K562 (cell line): ENCODE results near the gene PDHX. TPM values are rescaled to one million over a fixed set of nuclear protein-coding genes. Genes with fewer than 3 reads are reported as not detected.

ENCODE experiments used
- ATAC-seq: fragments of 200-7000 bp; cut with Tn5 transposase; 3 replicates; pipeline ENCODE4 v1.9.1; 2020; ENCODE audit warnings: moderate library complexity
- BruUV-seq: library from RNA; stranded (reverse); fragments of 400-500 nt; replicated peaks from 2 replicates; lab custom pipeline; 2021; lab: Mats Ljungman, UMichigan
- CTCF ChIA-PET: fragments of 300-600 bp; formaldehyde crosslinking; extraction: SDS; loops from one replicate; lab custom pipeline; 2021; ENCODE audit warnings: low intra/inter-chr PET ratio; lab: Yijun Ruan, JAX
- POLR2A ChIA-PET: fragments of 300-600, 350-650 bp; sonication (Branson Sonifier 250); formaldehyde crosslinking; extraction: SDS; loops from one replicate; lab custom pipeline; 2021; ENCODE audit warnings: antibody characterized with exemption, inconsistent platforms; lab: Yijun Ruan, JAX
- DNase-seq, 4 experiments: peaks; one replicate each; pipeline versions ENCODE4 v3.0.0 to v3.0.0-alpha.2; 2011 to 2018; ENCODE audit warnings: low spot score in 3 of 4, mixed read lengths in 3 of 4; ENCODE audit errors: extremely low read depth in 1 of 4
- FAIRE-seq: peaks from 2 replicates; lab custom pipeline; 2011; peaks lifted over from hg19 to GRCh38; lab: Jason Lieb, UNC
- H2AFZ ChIP-seq: 2 replicates; pipeline ENCODE4 v1.6.0; 2011; ENCODE audit warnings: low read depth, low read length, control low read depth, inconsistent platforms
- H3K27ac ChIP-seq: fragments of 200-600 bp; 3 replicates; pipeline ENCODE4 v1.8.0; 2011; ENCODE audit warnings: low read depth, mild to moderate bottlenecking, control low read depth, inconsistent platforms, low read length, moderate library complexity, mixed read lengths; ENCODE audit errors: extremely low read depth
- H3K27me3 ChIP-seq, 2 experiments: fragments of 300-600 bp in 1 of 2; 2 replicates in 1 of 2; 3 replicates in 1 of 2; pipeline versions ENCODE4 v1.6.0 to v1.8.0; 2011; ENCODE audit warnings: inconsistent platforms in 2 of 2, low read length in 2 of 2, mild to moderate bottlenecking in 1 of 2, mixed read lengths in 1 of 2, moderate library complexity in 1 of 2; ENCODE audit not compliant: control insufficient read depth in 2 of 2, insufficient read depth in 2 of 2
- H3K36me3 ChIP-seq: fragments of 300-600 bp; 3 replicates; pipeline ENCODE4 v1.8.0; 2011; ENCODE audit warnings: mild to moderate bottlenecking, low read length, inconsistent platforms; ENCODE audit not compliant: control insufficient read depth, insufficient read depth
- H3K4me1 ChIP-seq, 2 experiments: fragments of 200-600 bp in 1 of 2; replicated peaks in 1 of 2; 2 replicates in 1 of 2; 3 replicates in 1 of 2; pipeline versions ENCODE4 v1.5.1 to v1.8.0; 2011; ENCODE audit warnings: inconsistent platforms in 2 of 2, low read length in 2 of 2, mild to moderate bottlenecking in 1 of 2, mixed read lengths in 1 of 2, moderate library complexity in 1 of 2; ENCODE audit not compliant: control insufficient read depth in 2 of 2, insufficient read depth in 2 of 2
- H3K4me2 ChIP-seq: 2 replicates; pipeline ENCODE4 v1.6.1; 2011; ENCODE audit warnings: low read length, control low read depth, inconsistent platforms, mixed read lengths; ENCODE audit not compliant: insufficient read depth
- H3K4me3 ChIP-seq: fragments of 200-600 bp; sonication (generic), shearing (Covaris generic); 2 replicates; pipeline ENCODE4 v1.5.1; 2016; ENCODE audit warnings: control low read depth, inconsistent platforms
- H3K79me2 ChIP-seq: fragments of 200-600 bp; 3 replicates; pipeline ENCODE4 v1.8.0; 2011; ENCODE audit warnings: low read length, inconsistent platforms; ENCODE audit not compliant: control insufficient read depth, insufficient read depth
- H3K9ac ChIP-seq, 2 experiments: 2 replicates each; pipeline versions ENCODE4 v1.6.0 to v1.6.1; 2011; ENCODE audit warnings: low read depth in 2 of 2, low read length in 2 of 2, control low read depth in 1 of 2, inconsistent platforms in 1 of 2, mild to moderate bottlenecking in 1 of 2, mixed read lengths in 1 of 2; ENCODE audit not compliant: insufficient read depth in 1 of 2
- H3K9me1 ChIP-seq: one replicate; pipeline ENCODE4 v1.6.0; 2011; ENCODE audit warnings: inconsistent platforms, mild to moderate bottlenecking, low read length, moderate library complexity; ENCODE audit not compliant: control insufficient read depth, insufficient read depth
- H3K9me3 ChIP-seq: replicated peaks from 2 replicates; pipeline ENCODE4 v1.5.1; 2011; ENCODE audit warnings: low read depth, low read length, inconsistent platforms; ENCODE audit not compliant: control insufficient read depth, insufficient read depth
- H4K20me1 ChIP-seq: replicated peaks from 2 replicates; pipeline ENCODE4 v1.6.1; 2011; ENCODE audit warnings: low read length, inconsistent platforms, mixed read lengths; ENCODE audit not compliant: control insufficient read depth, insufficient read depth
- ELF2 ChIP-seq: fragments of 250-450 bp; sonication (Bioruptor Pico); IDR thresholded peaks from 2 replicates; pipeline ENCODE4 v1.5.0; 2021; ENCODE audit warnings: mild to moderate bottlenecking
- GABPB2 ChIP-seq: fragments of 250-450 bp; sonication (Bioruptor Pico); conservative IDR thresholded peaks from 2 replicates; pipeline ENCODE4 v1.5.1; 2021; ENCODE audit warnings: mild to moderate bottlenecking
- ILK ChIP-seq: fragments of 450-650 bp; IDR thresholded peaks from 2 replicates; pipeline ENCODE4 v1.6.1; 2016; ENCODE audit warnings: missing genetic modification characterization, low read depth, mild to moderate bottlenecking, missing compliant biosample characterization, moderate library complexity, borderline replicate concordance
- PCBP1 ChIP-seq: fragments of 200-400 bp; formaldehyde crosslinking; IDR thresholded peaks from 2 replicates; pipeline ENCODE4 v1.6.1; 2018; ENCODE audit warnings: mild to moderate bottlenecking, low read depth, low read length; ENCODE audit not compliant: poor library complexity, severe bottlenecking
- TAF15 ChIP-seq: fragments of 200-400 bp; formaldehyde crosslinking; IDR thresholded peaks from 2 replicates; pipeline ENCODE4 v1.6.1; 2017; ENCODE audit warnings: mild to moderate bottlenecking, low read depth, low read length, moderate library complexity
- U2AF2 ChIP-seq: fragments of 200-400 bp; formaldehyde crosslinking; optimal IDR thresholded peaks from 2 replicates; pipeline ENCODE3; 2017; ENCODE audit warnings: low read depth, mild to moderate bottlenecking, low read length
- ZBTB5 ChIP-seq: fragments of 450-650 bp; IDR thresholded peaks from 2 replicates; pipeline ENCODE4 v1.6.1; 2017; ENCODE audit warnings: antibody characterized with exemption
- WGBS: fragments of 100-300 bp; shearing (Covaris generic); methylation state at CpG from one replicate; pipeline ENCODE4 v1.1.6; 2016; ENCODE audit warnings: low coverage, mixed read lengths; ENCODE audit not compliant: insufficient coverage; ENCODE audit errors: missing lambda C conversion rate; 5-methylcytosine and 5-hydroxymethylcytosine counted together
- in situ Hi-C: fragments of 300-500 bp; cut with MboI; formaldehyde crosslinking; loops from 4 replicates; pipeline ENCODE4 v1.15.0; 2018; ENCODE audit warnings: inconsistent platforms, mixed read lengths
- intact Hi-C: fragments of 100-400 bp; cut with micrococcal nuclease; formaldehyde crosslinking; loops from 2 replicates; pipeline ENCODE4 v1.14.2; 2022
- polyA plus RNA-seq, 8 experiments: library from polyadenylated mRNA; depleted of rRNA in 4 of 8; stranded (reverse) in 5 of 8; unstranded in 3 of 8; fragments of >200 nt; fragmentation: Nextera tagmentation in 2 of 8; fragmentation: Illumina TruSeq in 1 of 8; extraction: Ambion mirVana in 2 of 8; extraction: Trizol in 1 of 8; gene quantifications; 2 replicates each; pipeline versions ENCODE4 v1.2.1 to v1.2.3, GENCODE V29; 2011 to 2014; ENCODE audit warnings: inconsistent platforms in 1 of 8, missing spikeins in 1 of 8
- total RNA-seq, 7 experiments: library from RNA; depleted of rRNA in 6 of 7; stranded (reverse); fragments of >200 nt in 6 of 7; fragmentation: Illumina TruSeq in 2 of 7; extraction: Trizol in 2 of 7; gene quantifications; 2 replicates each; pipeline versions ENCODE4 v1.2.1 to v1.2.3, GENCODE V29; 2011 to 2021; ENCODE audit warnings: low replicate concordance in 1 of 7
- TF ChIP-seq, protein P1 (sequence below): fragments of 250-450 bp; sonication (Bioruptor Pico); IDR thresholded peaks from 2 replicates; pipeline ENCODE4 v1.5.0; 2020; ENCODE audit warnings: mild to moderate bottlenecking, borderline replicate concordance

PDHX gene
- total and polyA plus RNA-seq, 9 of the 15 experiments (the other 6 are each of a cell fraction or from before 2014, with no cell fraction given) = 20.8 to 43.5 (median 31.2) TPM

- TF ChIP-seq ILK (tag) (no peak), GABPB2 (no peak), ZBTB5 (no peak), U2AF2 (no peak), PCBP1 (no peak)
Measured at GRCh38 chr11:35017528-35018342, 101.3 kb downstream of the PDHX start (continued).

DNA sequence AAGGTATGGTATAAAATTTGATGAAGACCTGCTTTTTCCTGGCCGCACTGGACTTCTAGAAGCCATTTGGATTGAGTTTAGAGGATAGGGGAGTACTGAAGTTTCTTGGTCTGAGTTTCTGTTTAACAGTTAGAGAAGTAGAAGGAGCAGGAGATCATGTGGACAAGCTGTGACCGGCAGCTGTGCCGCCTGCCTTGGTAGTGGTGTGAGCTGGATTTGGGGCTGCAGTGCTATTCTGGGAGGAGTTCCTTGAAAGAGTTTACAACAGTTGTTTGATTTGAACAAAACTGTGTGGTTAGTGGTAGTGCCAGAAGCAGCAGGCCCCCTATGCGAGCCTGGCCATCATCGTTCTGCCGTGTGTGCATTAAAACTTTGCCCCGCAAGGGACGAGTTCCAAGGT, 105.2 kb downstream of the PDHX start:
- in situ Hi-C loops = no loop called here
- Histone ChIP-seq H3K4me2 (no peak overlapping the region), H3K9me1 (no peaks in the 10 kb centered on the region), H2AFZ (no peak overlapping the region), H3K4me1 (no peaks in the 10 kb centered on the region), H3K79me2 (no peaks in the 10 kb centered on the region), H3K27ac (no peak overlapping the region), H4K20me1 (no peaks in the 10 kb centered on the region), H3K9ac (no peak overlapping the region), H3K27me3 (no peaks in the 10 kb centered on the region), H3K36me3 (no peaks in the 10 kb centered on the region), H3K9me3 (no peaks in the 10 kb centered on the region; the same call in 1 of the 2 replicates), H3K4me3 (no peak overlapping the region)
- ATAC-seq (no peak), FAIRE-seq (no peak), DNase-seq (no peak)
- TF ChIP-seq ELF2 (CRISPR knock-in tag) (no peak), TAF15 (no peak)
- TF ChIP-seq, protein P1, sequence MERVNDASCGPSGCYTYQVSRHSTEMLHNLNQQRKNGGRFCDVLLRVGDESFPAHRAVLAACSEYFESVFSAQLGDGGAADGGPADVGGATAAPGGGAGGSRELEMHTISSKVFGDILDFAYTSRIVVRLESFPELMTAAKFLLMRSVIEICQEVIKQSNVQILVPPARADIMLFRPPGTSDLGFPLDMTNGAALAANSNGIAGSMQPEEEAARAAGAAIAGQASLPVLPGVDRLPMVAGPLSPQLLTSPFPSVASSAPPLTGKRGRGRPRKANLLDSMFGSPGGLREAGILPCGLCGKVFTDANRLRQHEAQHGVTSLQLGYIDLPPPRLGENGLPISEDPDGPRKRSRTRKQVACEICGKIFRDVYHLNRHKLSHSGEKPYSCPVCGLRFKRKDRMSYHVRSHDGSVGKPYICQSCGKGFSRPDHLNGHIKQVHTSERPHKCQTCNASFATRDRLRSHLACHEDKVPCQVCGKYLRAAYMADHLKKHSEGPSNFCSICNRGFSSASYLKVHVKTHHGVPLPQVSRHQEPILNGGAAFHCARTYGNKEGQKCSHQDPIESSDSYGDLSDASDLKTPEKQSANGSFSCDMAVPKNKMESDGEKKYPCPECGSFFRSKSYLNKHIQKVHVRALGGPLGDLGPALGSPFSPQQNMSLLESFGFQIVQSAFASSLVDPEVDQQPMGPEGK (CRISPR knock-in tag) = no peak
- POLR2A ChIA-PET = interaction anchor here (1.4 kb wide), 1 partner anchor 9 kb away, joined by 8 read pairs; no protein-coding TSS in a partner anchor
- intact Hi-C loops = no loop called here
- CTCF ChIA-PET = no interaction called here
- no TSS peak for BruUV-seq
- 68% methylated on average over 6 of the region's 8 CpGs for WGBS
